22Rv1 (cell line): ENCODE measurements around the gene ALLC.

Experiments used
- H3K27ac ChIP-seq: fragments of 450-650 bp; 2 replicates; pipeline ENCODE4 v1.5.1; 2017
- ZFX ChIP-seq: fragments of 450-650 bp; IDR thresholded peaks from 2 replicates; pipeline ENCODE4 v1.6.1; 2017; ENCODE audit warnings: antibody characterized with exemption, borderline replicate concordance
- TF ChIP-seq, protein P1 (sequence below): fragments of 450-650 bp; IDR thresholded peaks from 2 replicates; pipeline ENCODE4 v1.5.1; 2017; ENCODE audit warnings: mild to moderate bottlenecking

The ALLC gene

DNA sequence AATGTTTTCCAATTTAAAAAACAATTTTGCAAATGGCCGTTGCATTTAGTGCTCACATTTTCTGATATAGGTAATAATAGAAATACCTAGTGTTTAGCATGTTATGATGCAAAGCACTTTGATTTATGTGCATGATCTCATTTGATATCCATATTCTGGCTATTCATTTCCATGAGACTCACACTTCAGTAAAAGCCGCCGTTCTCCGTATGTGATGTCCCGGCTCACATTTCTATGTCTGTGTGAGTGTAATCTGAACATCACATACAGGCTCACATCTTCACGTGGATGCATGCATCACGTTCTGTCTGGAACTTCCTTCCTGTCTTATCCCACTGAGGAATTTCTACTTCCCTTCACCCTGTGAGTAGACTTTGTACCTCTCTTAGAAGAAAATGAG, 91.2 kb downstream of the ALLC start:
- TF ChIP-seq, protein P1, sequence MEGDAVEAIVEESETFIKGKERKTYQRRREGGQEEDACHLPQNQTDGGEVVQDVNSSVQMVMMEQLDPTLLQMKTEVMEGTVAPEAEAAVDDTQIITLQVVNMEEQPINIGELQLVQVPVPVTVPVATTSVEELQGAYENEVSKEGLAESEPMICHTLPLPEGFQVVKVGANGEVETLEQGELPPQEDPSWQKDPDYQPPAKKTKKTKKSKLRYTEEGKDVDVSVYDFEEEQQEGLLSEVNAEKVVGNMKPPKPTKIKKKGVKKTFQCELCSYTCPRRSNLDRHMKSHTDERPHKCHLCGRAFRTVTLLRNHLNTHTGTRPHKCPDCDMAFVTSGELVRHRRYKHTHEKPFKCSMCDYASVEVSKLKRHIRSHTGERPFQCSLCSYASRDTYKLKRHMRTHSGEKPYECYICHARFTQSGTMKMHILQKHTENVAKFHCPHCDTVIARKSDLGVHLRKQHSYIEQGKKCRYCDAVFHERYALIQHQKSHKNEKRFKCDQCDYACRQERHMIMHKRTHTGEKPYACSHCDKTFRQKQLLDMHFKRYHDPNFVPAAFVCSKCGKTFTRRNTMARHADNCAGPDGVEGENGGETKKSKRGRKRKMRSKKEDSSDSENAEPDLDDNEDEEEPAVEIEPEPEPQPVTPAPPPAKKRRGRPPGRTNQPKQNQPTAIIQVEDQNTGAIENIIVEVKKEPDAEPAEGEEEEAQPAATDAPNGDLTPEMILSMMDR = no peak
- no peak for TF ChIP-seq ZFX
- H3K27ac ChIP-seq = no peak overlapping the region

DNA sequence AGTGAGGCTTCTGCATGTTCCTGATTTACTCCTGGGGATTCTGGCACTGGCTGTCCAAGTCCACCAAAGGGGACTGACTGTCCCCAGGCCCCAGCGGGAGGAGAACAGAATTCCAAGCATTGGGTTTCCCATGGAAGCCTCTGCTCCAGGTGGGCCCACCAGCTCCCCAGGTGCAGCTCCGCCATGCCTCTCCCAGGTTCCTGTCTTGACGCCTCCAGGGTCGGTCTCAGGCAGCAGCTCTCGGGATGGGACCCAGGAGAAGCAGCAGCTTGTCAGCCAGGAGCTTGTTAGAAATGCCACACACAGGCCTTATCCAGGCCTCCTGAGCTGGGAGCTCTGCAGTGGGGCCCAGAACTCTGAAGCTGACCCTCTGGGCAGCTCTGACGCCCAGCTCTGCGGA, 93.3 kb downstream of the ALLC start:
- H3K27ac ChIP-seq = no peak overlapping the region

DNA sequence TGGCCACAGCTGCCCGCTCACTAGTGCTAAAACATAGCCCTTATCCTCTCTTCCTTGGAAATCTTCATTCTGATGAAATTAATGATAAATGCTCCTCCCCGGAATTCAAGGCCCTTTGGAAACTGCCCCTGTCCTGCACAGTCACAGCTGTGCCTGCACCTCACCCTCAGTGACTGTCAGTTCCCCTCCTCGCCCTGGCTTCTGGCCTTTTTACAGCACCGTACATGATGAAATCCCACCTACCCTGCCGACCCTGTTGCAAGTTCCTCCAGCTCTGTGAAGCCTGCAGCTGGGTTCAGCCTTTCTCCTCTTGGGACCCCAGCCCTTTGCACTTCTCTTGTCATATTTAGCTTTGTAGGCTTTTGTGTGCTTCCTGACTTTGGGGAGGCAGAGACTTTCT, 93.8 kb downstream of the ALLC start:
- no peak for TF ChIP-seq ZFX
- TF ChIP-seq, protein P1 = no peak
- no peak overlapping the region for H3K27ac ChIP-seq

More for the DNA sequence above, 93.3 kb downstream of the ALLC start:
- TF ChIP-seq ZFX = no peak
- TF ChIP-seq, protein P1 = no peak
